Loucy (cell line): ENCODE measurements around the gene CCL18.

Source experiments
- EZH2phosphoT487 ChIP-seq: fragments of 200-600 bp; IDR thresholded peaks from 2 replicates; pipeline ENCODE4 v1.6.1; 2018; ENCODE audit warnings: antibody characterized with exemption, mild to moderate bottlenecking, moderate library complexity, borderline replicate concordance
- TF ChIP-seq, protein P1 (sequence below): fragments of 200-600 bp; sonication (generic); conservative IDR thresholded peaks from 2 replicates; pipeline ENCODE4 v1.5.1; 2014; ENCODE audit warnings: mild to moderate bottlenecking, antibody characterized with exemption, low read length

DNA sequence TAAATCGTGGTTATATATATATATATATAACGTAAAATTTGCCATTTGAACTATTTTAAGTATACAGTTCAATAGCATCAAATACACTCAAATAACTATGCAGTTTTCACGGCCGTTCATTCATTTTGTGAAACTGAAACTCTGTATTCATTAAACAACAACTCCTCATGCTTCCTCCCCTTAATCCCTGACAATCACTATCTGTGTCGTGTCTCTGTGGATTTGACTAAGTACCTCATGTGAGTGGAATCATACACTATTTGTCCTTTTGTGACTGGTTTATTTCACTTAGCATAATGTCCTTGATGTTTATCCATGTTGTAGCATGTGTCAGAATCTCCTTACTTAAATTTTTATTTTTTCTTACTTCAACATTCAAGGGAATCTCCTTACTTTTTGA, 49.1 kb upstream of the CCL18 start:
- TF ChIP-seq, protein P1, sequence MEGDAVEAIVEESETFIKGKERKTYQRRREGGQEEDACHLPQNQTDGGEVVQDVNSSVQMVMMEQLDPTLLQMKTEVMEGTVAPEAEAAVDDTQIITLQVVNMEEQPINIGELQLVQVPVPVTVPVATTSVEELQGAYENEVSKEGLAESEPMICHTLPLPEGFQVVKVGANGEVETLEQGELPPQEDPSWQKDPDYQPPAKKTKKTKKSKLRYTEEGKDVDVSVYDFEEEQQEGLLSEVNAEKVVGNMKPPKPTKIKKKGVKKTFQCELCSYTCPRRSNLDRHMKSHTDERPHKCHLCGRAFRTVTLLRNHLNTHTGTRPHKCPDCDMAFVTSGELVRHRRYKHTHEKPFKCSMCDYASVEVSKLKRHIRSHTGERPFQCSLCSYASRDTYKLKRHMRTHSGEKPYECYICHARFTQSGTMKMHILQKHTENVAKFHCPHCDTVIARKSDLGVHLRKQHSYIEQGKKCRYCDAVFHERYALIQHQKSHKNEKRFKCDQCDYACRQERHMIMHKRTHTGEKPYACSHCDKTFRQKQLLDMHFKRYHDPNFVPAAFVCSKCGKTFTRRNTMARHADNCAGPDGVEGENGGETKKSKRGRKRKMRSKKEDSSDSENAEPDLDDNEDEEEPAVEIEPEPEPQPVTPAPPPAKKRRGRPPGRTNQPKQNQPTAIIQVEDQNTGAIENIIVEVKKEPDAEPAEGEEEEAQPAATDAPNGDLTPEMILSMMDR: no peak
- TF ChIP-seq EZH2phosphoT487: no peak
